ENCODE measurements around the gene PYHIN1. TPM values are rescaled to one million over a fixed set of nuclear protein-coding genes. Genes with fewer than 3 reads are reported as not detected.

PYHIN1 gene
- total RNA-seq: not detected in 2 replicates

DNA sequence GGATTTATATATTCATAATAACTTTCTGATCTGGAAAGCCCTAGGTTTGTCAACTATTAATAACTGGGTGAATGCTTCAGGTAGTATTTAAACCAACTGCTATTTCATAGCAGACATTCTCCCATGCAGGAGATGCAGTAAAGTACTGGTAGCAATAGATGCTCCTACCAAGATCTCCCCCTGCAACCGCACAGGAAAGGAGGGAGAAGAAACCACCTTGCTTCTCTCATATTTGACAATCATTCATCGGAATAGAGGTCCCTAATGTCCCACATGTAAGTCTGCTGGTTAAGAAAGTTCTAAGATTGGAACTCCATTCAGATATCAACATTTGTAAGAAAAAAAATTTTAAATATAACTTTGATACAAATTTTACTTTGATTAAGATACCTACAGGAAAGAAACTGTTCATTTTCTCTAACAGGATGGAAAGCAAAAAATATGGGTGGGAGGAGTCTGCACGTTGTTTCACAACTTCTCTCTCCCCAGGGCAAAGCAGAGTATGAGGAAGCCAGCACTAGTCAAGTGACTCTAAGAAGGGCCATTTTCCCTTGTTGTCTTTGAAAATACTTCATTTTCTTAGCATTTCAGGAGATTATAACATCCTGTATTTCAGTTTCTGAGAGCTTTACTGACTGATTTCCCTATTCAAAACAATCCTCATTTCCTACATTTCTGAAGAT lies at the start of gene PYHIN1:
Gene PYHIN1 (plus strand): TSS at position 498 of the 683 bp plus-strand sequence. CDS start 5,359 bp downstream, outside the sequence.

DNA sequence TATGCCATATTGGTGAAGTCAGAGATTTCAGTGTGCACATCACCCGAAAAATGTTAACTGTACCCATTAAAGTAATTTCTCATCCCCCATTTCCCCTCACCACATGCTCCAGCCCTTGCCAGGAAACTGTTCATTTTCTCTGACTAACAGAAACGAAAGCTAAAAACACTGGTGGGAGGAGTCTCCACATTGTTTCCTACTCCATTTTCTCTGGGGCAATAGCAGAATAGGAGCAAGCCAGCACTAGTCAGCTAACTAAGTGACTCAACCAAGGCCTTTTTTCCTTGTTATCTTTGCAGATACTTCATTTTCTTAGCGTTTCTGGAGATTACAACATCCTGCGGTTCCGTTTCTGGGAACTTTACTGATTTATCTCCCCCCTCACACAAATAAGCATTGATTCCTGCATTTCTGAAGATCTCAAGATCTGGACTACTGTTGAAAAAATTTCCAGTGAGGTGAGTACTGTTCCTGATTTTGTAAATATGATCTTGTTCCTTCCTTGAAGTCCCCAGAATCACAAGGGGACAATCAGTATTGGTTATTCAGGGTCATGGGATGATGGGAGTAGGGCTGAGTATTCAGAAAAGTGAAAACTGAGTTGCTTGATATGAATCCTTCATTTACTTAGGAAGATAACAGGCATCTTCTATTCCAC lies 78.5 kb downstream of the PYHIN1 start, which contains the start of gene IFI16:
Gene IFI16 (plus strand): TSS at position 204 of the 658 bp plus-strand sequence. CDS start 4,774 bp downstream, outside the sequence.

Other genes starting within 250 kb of the PYHIN1 start
- gene SPTA1, start 244.8 kb upstream of the PYHIN1 start, total RNA-seq: under 0.01 TPM in 2 replicates
- not detected in 2 replicates for gene OR6K2, start 230.9 kb upstream of the PYHIN1 start, total RNA-seq
- under 0.01 TPM in 1 of 2 replicates, not detected in the other for gene OR6K3, start 210.8 kb upstream of the PYHIN1 start, total RNA-seq
- not detected in 2 replicates for gene OR6K6, start 176.8 kb upstream of the PYHIN1 start, total RNA-seq
- not detected in 2 replicates for gene OR6N1, start 159.4 kb upstream of the PYHIN1 start, total RNA-seq
- not detected in 2 replicates for gene OR6N2, start 150.3 kb upstream of the PYHIN1 start, total RNA-seq
- gene MNDA, start 100.2 kb upstream of the PYHIN1 start, total RNA-seq: not detected in 2 replicates
- 99.4 and 133 TPM in 2 replicates for gene IFI16, start 78.4 kb downstream of the PYHIN1 start, total RNA-seq
- gene AIM2, start 145.2 kb downstream of the PYHIN1 start, total RNA-seq: 0.58 TPM in 1 of 2 replicates, not detected in the other
- not detected in 2 replicates for gene CADM3, start 240.1 kb downstream of the PYHIN1 start, total RNA-seq

Data from smooth muscle cell of trachea (primary cell).